ENCODE data around the gene UPK2.

UPK2 gene

DNA sequence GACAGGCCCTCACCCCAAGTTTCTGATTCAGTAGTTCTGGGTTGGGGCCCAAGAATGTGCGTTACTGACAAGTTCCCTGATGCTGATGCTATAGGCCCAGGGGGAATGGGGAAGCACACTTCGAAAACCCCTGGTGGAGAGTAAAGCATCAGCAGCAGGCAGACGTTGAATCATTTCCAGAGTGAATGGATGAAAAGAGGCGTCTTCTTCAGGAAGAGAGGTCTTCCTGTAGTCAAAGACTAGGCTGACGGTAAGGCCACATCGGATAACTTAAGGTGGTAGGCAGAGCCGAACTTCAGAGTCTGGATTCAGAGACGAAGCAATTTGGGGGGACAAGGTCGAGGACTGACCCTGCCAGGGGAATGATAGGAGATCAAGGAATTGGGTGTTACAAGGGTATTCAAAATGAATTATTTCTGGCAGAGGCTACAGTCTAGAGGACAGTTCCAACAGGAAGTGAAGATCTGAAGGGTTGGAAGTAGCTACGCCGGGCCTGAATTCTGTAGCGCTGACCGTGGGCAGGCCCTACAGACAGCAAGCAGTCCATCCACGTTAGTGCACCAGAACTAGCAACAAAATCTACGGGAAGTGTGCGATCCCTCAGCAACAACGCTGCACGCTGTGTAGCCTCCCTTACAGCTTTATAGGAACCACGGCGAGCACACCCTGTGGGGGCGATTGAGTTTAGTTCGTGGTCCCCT is 41.0 kb downstream of the UPK2 start:
- no peak for DNase-seq

DNA sequence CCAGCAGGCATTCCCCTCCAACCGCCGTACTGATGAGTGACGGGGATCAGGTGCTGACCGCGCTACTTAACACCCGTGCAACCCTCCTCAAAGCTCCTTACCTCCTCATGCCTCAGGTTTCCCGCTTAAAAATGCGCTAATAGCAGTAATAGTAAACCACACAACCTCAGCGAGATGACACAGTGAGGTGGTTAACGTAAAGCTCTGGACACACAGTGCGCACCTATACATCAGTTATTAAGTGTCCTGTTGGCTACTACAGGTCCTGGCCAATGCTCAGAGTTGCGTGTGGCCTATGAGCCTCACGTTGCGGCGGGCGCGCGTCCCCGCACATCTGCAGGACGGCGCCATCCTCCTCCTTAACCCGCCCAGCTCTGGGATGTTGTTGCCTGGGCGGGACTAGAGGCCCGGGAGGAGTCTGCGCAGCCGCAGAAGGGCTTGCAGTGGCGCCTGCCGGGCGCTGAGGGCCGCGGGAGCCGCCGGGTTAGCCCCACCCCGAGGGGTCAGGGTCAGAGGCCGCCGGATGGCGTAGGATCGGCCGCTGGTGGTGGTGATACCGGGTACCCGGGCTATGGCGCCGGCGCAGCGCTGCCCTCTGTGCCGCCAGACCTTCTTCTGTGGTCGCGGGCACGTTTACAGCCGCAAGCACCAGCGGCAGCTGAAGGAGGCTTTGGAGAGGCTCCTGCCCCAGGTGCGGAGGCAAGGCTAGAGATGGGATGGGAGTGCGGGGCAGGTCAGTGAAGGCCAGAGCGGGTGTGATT is 41.7 kb downstream of the UPK2 start, which contains the start of gene CENATAC:
CENATAC (plus strand) TSS at position 512 of the 761 bp plus-strand sequence; CDS start at position 572, 60 bp downstream.
- DNase-seq, result peak; percentile 98

DNA sequence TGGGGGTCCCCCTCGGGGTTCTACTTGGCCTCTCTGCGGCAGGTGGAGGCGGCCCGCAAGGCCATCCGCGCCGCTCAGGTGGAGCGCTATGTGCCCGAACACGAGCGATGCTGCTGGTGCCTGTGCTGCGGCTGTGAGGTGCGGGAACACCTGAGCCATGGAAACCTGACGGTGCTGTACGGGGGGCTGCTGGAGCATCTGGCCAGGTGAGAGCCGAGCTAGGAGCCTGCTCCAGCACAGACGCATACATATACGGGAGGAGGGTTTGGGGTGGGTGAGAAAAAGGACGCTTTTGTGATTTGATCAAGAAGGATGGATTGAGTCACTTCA is 42.3 kb downstream of the UPK2 start:
- DNase-seq, result peak; percentile 66

DNA sequence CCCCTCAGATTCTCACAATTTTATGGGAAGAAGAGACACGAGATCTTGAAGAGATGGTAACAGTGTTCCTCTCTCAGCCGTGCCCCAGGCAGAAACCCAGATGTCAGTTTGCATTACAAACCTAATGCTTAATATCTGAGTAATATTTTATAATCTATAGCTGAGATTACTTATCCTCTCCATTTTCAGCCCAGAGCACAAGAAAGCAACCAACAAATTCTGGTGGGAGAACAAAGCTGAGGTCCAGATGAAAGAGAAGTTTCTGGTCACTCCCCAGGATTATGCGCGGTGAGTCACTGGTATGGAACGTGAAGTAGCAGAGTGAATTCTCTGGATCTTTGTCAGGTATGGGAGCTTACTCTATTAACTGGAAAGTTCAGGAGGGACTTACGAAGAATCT is 42.7 kb downstream of the UPK2 start:
- DNase-seq, result no peak

DNA sequence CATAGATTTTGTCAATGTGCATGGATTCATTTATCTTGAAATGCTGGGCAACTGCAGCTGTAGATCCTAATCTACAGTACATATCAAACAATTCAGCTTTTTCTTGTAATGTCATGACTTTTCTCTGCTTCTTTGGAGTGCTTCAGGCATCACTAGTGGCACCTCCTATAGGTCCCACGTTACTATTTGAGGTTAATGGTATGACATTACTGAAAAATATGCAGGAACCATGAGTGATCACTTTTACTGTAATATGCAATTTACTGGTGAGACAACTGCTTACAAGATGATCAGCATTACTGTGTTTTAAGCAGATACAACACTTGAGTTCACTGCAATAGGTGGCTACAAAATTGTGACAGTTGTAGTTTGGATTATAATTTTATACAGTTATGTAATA is 44.8 kb downstream of the UPK2 start:
- DNase-seq, result no peak

DNA sequence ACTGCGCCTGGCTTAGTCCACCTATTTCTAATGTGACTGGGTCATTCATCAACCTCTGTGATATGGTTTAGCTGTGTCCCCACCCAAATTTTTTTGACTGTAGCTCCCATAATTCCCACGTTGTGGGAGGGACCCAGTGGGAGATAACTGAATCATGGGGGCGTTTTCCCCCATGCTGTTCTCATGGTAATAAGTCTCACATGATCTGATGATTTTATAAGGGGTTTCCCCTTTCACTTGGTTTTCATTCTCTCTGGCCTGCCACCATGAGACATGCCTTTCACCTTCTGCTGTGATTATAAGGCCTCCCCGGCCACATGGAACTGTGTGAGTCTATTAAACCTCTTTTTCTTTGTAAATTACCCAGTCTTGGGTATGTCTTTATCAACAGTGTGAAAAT is 50.6 kb downstream of the UPK2 start:
- no peak for DNase-seq
